Activated naive CD4-positive, alpha-beta T cell treated with anti-CD3 and anti-CD28 coated beads, Interleukin-2, amount 50 U/mL, for 24 hours (primary cell): Measurements from ENCODE around the gene POR.
"Not testable (repeated sequence)": the region's sequence is repeated elsewhere in the genome, so short reads cannot be mapped to it uniquely, and the experiment has no call there.

Experiments
- H3K27ac Mint-ChIP-seq: one replicate; pipeline ENCODE4 v1.8.0; 2021; ENCODE audit warnings: mild to moderate bottlenecking, mixed read lengths
- H3K27me3 Mint-ChIP-seq: one replicate; pipeline ENCODE4 v1.8.0; 2021; ENCODE audit warnings: mixed read lengths
- H3K36me3 Mint-ChIP-seq: one replicate; pipeline ENCODE4 v1.8.0; 2021; ENCODE audit warnings: mixed read lengths
- H3K4me1 Mint-ChIP-seq: one replicate; pipeline ENCODE4 v1.8.0; 2021; ENCODE audit warnings: mixed read lengths
- H3K4me3 Mint-ChIP-seq: one replicate; pipeline ENCODE4 v1.8.0; 2021; ENCODE audit warnings: mild to moderate bottlenecking, mixed read lengths
- H3K9me3 Mint-ChIP-seq: one replicate; pipeline ENCODE4 v1.8.0; 2021; ENCODE audit warnings: mixed read lengths

Gene POR

DNA sequence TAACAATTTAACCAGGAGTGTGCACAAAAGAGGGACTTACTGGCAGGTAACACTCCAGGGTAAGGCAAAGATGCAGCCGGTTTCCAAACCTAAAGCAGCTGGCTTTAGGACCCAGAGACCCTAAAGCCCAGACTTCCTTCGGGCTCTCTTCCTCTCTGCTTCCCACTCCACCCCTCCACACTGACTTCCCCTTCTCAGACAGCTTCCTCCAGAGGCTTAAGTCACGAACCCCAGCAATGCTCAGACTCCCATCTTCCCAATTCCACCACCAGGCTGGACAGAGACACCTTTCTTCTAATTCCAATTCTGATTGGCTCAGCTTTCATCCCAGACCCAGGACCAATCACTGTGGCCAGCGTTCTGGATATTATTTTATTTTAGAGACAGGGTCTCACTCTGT is 108.0 kb downstream of the POR start:
- H3K9me3 Mint-ChIP-seq, result no peaks in the 10 kb centered on the region
- no peaks in the 10 kb centered on the region for H3K27me3 Mint-ChIP-seq
- peaks cover 5% of the 10 kb centered on the region for H3K4me1 Mint-ChIP-seq
- no peak overlapping the region for H3K4me3 Mint-ChIP-seq
- no peak overlapping the region for H3K27ac Mint-ChIP-seq
- H3K36me3 Mint-ChIP-seq, result peaks cover 6% of the 10 kb centered on the region

DNA sequence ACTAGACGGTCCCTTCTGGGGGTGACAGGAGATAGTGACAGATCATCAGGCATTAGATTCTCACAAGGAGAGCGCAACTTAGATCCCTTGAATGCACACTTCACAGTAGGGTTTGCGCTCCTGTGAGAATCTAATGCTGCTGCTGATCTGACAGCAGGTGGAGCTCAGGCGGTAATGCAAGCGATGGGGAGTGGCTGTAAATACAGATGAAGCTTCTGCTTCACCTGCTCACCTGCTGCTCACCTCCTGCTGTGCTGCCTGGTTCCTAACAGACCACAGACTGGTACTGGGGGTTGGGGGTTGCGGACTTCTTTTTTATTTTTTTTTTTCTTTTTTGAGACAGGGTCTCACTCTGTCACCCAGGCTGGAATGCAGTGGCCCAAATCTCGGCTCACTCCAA is 114.7 kb downstream of the POR start:
- not testable (repeated sequence) for H3K9me3 Mint-ChIP-seq, H3K4me3 Mint-ChIP-seq, H3K27ac Mint-ChIP-seq, H3K36me3 Mint-ChIP-seq, H3K4me1 Mint-ChIP-seq, H3K27me3 Mint-ChIP-seq

DNA sequence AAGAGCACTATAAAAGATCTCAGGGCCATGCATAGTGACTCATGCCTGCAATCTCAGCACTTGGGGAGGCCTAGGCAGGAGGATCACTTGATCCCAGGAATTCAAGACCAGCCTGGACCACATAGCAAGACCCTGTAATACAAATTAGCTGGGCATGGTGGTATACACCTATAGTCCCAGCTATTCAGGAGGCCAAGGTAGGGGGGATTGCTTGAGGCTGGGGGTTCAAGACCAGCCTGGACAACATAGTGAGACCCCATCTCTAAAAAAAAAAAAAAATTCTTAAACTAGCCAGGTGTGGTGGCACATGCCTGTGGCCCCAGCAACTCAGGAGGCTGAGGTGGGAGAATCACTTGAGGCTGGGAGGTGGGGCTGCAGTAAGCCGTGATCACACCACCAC is 117.0 kb downstream of the POR start:
- Mint-ChIP-seq H3K36me3 (peaks cover 4% of the 10 kb centered on the region), H3K9me3 (no peaks in the 10 kb centered on the region), H3K4me3 (no peak overlapping the region), H3K4me1 (peaks cover 8% of the 10 kb centered on the region), H3K27me3 (no peaks in the 10 kb centered on the region), H3K27ac (no peak overlapping the region)
